H7 (cell line): Measurements from ENCODE around the gene BABAM2. TPM values are rescaled to one million over a fixed set of nuclear protein-coding genes. Genes with fewer than 3 reads are reported as not detected.

ENCODE experiments used
- DNase-seq: peaks from one replicate; pipeline ENCODE4 v3.0.0; 2012
- H3K27me3 ChIP-seq: 2 replicates; pipeline ENCODE4 v1.6.0; 2011; ENCODE audit warnings: mild to moderate bottlenecking, low read length; ENCODE audit not compliant: control insufficient read depth, insufficient read depth
- H3K36me3 ChIP-seq: replicated peaks from 2 replicates; pipeline ENCODE4 v1.5.1; 2011; ENCODE audit warnings: low read length; ENCODE audit not compliant: control insufficient read depth, insufficient read depth
- H3K4me3 ChIP-seq: 2 replicates; pipeline ENCODE4 v1.5.1; 2011; ENCODE audit warnings: low read depth, mild to moderate bottlenecking, control low read depth, low read length, moderate library complexity; ENCODE audit not compliant: insufficient read depth
- total RNA-seq: library from RNA; depleted of rRNA; stranded (reverse); fragments of >200 nt; shearing (Covaris generic); gene quantifications from 2 replicates; pipeline ENCODE4 v1.2.3, GENCODE V29; 2014

Gene BABAM2
- total RNA-seq, 1 experiment from 2014 or later: 25.3 TPM

- Histone ChIP-seq H3K27me3 (no peaks in the 10 kb centered on the region), H3K4me3 (no peak overlapping the region), H3K36me3 (no peaks in the 10 kb centered on the region)
- peak; percentile 71 for DNase-seq
Observed at GRCh38 chr2:28357948-28358667, 467.6 kb downstream of the BABAM2 start.

DNA sequence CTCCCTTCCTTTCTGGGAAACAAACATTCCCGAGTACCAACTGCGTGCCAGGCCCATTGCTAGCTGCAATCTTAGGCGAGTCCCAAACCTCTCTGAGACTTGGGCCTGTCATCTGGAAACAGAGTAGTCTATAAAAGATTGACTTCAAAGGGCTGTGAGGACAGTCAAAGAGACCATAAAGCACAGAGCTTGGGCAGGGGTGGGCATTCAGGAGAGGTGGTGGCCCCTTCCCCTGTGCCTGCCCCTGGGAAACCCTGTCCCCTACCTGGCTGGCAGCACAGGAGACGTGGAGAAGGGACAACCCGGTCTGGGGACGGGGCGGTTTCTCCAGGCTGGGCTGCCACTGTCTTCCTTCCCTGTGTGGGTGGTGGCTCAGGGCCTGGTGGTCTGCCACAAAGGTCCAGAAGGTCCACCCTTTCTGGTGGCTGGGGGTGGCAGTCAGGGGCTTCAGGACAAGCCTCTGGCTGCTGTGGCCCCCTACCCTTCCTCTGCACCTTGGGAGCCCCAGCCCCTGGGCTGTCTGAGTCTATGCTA is 468.2 kb downstream of the BABAM2 start:
- no peak for DNase-seq
- no peaks in the 10 kb centered on the region for H3K36me3 ChIP-seq
- no peak overlapping the region for H3K4me3 ChIP-seq
- no peaks in the 10 kb centered on the region for H3K27me3 ChIP-seq

DNA sequence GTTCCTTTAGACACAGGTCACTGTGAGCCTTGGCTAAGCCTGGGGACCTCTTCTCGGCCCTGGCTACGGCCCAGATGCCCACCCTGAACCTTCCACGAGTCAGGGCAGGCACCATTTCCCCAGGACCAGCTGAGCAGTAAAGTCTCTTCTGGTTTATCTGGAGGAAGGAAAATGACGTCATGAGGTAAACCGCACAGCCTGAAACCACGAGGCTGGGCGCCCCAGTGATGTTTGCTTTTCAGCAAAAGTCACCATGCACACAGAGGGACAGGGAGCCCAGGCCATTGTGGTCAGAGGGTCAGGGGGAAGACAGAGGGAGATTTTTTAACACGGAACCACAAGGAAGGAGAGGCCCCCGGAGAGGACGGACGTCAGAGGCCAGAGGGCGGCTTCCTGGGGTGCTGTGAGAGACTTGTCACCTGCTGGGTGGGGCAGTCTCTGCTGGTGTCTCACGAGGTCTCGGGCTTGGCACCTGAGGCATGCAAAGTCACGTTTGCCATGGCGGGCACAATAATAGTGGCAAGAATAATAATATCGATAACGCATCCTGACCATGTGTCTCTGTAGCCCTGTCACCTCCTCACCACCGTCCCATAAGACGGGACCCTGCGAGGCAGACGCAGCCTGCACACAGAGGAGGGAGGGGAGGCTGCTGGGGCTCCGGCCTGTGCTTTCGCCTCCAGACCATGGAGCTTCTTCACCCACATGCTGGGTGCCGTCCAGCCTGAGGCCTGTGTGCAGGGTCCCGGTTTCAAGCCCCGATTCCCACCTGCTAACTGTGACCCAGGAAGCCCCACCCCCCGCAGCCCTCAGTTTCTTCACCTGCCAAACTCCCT is 468.9 kb downstream of the BABAM2 start:
- Histone ChIP-seq H3K4me3 (no peak overlapping the region), H3K36me3 (no peaks in the 10 kb centered on the region), H3K27me3 (no peaks in the 10 kb centered on the region)
- DNase-seq: no peak

GRCh38 chr2:28360058-28360717 is 469.7 kb downstream of the BABAM2 start:
- Histone ChIP-seq H3K36me3 (no peaks in the 10 kb centered on the region), H3K4me3 (no peak overlapping the region), H3K27me3 (no peaks in the 10 kb centered on the region)
- DNase-seq: no peak

DNA sequence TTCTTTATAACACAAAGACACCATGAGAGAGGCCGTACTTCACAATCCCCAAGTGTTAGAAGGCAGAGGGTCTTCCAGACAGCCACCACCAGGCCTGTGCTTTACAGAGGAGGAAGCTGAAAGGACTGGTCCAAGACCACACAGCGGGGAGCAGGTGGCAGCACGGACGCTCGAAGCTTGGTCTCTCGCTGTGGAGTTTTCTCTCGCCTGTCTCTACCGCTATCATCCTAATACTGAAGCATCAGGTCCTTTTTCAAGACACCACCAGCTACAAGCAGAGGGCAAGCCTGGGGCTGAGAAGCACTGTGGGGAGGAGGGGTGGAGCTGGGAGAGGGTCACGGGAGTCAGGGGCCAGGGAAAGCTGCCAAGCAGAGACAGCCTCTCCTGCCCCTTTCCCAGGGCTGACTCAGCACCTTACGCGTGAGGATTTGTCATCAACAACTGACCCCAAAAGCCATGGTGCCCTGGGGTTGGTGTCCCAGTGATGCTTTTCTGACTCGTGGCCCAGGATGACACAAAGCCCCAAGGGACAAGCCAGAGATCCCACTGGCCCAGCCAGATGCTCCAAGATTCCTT is 470.3 kb downstream of the BABAM2 start:
- DNase-seq: no peak
- Histone ChIP-seq H3K27me3 (no peaks in the 10 kb centered on the region), H3K36me3 (no peaks in the 10 kb centered on the region), H3K4me3 (no peak overlapping the region)

DNA sequence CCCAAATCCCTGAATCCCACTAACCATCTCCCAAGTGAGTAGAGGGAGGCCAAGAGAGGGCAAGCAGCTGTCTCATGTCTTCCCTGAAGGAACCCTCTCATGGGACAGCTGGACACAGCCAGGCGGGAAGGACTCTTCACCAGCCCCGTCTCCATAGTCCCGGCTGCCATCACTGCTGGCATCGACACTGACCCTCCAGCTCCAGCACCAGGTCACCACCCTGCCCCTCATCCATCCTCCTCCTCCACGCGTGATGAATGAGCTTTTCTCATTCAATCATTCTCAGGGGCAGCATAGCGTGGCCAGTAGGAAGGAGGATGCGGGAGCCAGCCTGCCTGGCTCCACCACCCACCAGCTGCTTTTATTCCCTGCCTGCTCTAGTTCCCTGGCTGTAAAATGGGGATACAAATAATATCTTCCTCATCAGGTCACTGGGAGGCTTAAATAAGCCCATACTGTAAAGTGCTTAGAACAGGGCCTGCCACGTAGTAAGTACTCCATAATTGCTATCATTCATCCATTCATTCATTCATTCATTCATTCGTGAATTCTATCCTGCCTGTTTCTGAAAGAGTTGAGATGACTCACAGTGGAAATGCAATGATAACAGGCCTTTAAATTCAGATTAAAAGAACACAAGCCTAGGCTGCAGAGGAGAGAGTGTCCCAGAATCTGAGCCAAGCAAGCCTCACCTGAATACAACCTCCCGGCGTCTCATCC is 471.6 kb downstream of the BABAM2 start:
- no peaks in the 10 kb centered on the region for H3K27me3 ChIP-seq
- DNase-seq: no peak
- H3K4me3 ChIP-seq: no peak overlapping the region
- no peaks in the 10 kb centered on the region for H3K36me3 ChIP-seq

- DNase-seq: peak; percentile 71
- Histone ChIP-seq H3K27me3 (no peaks in the 10 kb centered on the region), H3K4me3 (no peak overlapping the region), H3K36me3 (no peaks in the 10 kb centered on the region)
Observed at GRCh38 chr2:28362991-28363521, 472.5 kb downstream of the BABAM2 start.

DNA sequence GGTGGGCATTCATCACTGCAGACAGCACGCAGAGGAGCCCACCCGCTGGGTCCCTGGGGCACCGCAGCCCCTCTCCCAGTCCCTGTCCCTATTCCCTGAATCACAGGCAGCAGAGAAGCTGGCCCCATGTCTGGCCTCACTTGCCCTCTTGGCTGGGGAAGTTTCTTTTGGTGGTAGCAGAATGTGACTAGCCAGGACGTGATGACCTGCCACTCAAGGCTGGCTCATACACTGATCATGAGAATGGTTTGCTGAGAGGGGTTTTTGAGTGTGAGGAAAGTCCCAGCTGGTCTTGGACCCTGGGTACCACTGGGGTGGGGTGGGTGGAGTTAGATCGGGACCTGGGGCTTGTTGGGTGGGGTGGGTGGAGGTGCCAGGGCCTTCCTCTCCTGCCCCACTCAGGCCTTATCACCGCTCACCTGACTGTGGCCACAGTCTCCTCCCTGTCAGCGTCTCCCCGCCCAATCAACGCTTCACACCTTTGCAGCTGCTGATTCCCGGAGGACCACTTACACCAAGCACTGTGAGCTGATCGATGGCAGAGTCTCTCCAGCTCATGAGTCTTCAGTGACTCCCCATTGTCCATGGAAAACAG is 473.3 kb downstream of the BABAM2 start:
- no peak for DNase-seq
- Histone ChIP-seq H3K27me3 (no peaks in the 10 kb centered on the region), H3K36me3 (no peaks in the 10 kb centered on the region), H3K4me3 (no peak overlapping the region)

DNA sequence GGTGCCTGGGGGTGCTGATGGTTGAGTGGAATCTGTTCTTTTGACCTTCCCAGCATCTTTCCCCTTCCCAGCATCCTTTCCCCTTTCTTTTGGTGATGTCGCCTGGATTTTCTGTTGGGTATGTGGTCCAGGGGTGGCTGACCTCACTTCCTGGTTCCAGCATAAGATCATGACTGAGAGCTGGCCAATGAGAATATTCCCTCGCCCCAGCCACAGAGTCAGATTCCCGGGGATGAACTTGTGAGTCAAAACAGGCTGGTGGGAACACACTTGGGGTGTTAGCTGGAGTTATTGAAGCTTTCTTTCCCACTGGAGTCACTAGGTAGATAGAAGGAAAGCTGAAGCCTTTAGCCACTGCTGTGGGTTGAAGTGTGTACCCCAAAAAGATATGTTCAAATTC is 474.1 kb downstream of the BABAM2 start:
- Histone ChIP-seq H3K36me3 (no peaks in the 10 kb centered on the region), H3K27me3 (no peaks in the 10 kb centered on the region), H3K4me3 (no peak overlapping the region)
- no peak for DNase-seq

GRCh38 chr2:28365158-28365557 is 474.6 kb downstream of the BABAM2 start:
- Histone ChIP-seq H3K27me3 (no peaks in the 10 kb centered on the region), H3K4me3 (no peak overlapping the region), H3K36me3 (no peaks in the 10 kb centered on the region)
- no peak for DNase-seq

- no peaks in the 10 kb centered on the region for H3K36me3 ChIP-seq
- H3K27me3 ChIP-seq: no peaks in the 10 kb centered on the region
- no peak for DNase-seq
- no peak overlapping the region for H3K4me3 ChIP-seq
Observed at GRCh38 chr2:28366149-28366495, 475.6 kb downstream of the BABAM2 start.

GRCh38 chr2:28366496-28367282 is 476.2 kb downstream of the BABAM2 start:
- DNase-seq: no peak
- no peaks in the 10 kb centered on the region for H3K36me3 ChIP-seq
- no peak overlapping the region for H3K4me3 ChIP-seq
- H3K27me3 ChIP-seq: no peaks in the 10 kb centered on the region
